Transverse colon (tissue), 3 donors: Measurements from ENCODE around the gene TAS2R16.

Experiments used
- CTCF ChIP-seq, 5 experiments: fragments of 200-600 bp in 3 of 5; fragments of 450-650 bp in 2 of 5; sonication (generic) in 3 of 5; IDR thresholded peaks; 1 replicate in 2 of 5; 2 replicates in 3 of 5; pipeline ENCODE4 v1.5.1; 2016 to 2017; ENCODE audit warnings: antibody characterized with exemption in 5 of 5, inconsistent platforms in 3 of 5, mild to moderate bottlenecking in 2 of 5, moderate library complexity in 1 of 5
- EP300 ChIP-seq: sonication (generic); formaldehyde crosslinking; IDR thresholded peaks from one replicate; pipeline ENCODE4 v1.6.1; 2017; ENCODE audit warnings: antibody characterized with exemption, low read depth

DNA sequence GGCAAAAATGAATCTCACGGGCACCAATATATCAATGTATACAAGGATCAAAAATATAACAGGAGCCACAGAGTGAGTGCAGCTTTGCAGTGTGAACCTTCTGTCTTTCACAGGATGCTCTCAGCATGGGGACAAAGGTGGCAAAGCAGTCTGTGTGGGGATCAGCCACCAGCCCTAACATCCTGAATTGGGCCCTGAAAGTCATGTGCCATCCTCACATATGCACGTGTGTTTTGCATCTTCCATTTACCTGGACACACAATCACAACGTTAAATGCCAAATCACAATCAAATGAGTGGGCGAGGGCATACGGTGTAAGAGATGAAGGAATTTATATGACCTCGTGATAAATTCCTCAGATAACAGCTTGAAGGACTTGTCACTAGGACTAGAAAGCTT lies 6.5 kb downstream of the TAS2R16 start:
- TF ChIP-seq CTCF (IDR thresholded peaks at IDR 0.05): no peak
- TF ChIP-seq EP300: no peak
